Measurements from ENCODE around the gene MTERF4. TPM values are rescaled to one million over a fixed set of nuclear protein-coding genes. Genes with fewer than 3 reads are reported as not detected.
A peak's percentile ranks its signal among the peaks of the same experiment; 100 is the strongest.

The MTERF4 gene
- total and polyA plus RNA-seq, 7 donors: 27.3 to 48.0 (median 32.8) TPM

GRCh38 chr2:241132538-241133435 is 30.7 kb upstream of the MTERF4 start:
- H3K4me3 ChIP-seq: no peak overlapping the region
- no peak for TF ChIP-seq CTCF (IDR thresholded peaks at IDR 0.05)
- WGBS, 3 donors: 87 to 92% (median 88%) methylated on average over 14 of the region's 14 CpGs
- DNase-seq (no peak), ATAC-seq (no peak)
- intact Hi-C loops (cut with DNase I): no loop called here
- no peaks in the 10 kb centered on the region for H3K27me3 ChIP-seq (ENCODE audit: insufficient read depth in 3 of 3, low read length in 2 of 3)
- H3K9me3 ChIP-seq: no peaks in the 10 kb centered on the region
- H3K4me1 ChIP-seq: no peaks in the 10 kb centered on the region
- H3K36me3 ChIP-seq (ENCODE audit: insufficient read depth in 1 of 2, low read depth in 1 of 2): no peaks in the 10 kb centered on the region
- H3K27ac ChIP-seq: no peak overlapping the region

GRCh38 chr2:241131531-241131930 is 29.4 kb upstream of the MTERF4 start:
- DNase-seq (peak in 1 of 2 donors; percentile 29), ATAC-seq (no peak)
- intact Hi-C loops (cut with DNase I): no loop called here
- 88 to 94% (median 92%) methylated on average over 7 of the region's 7 CpGs for WGBS, 3 donors
- Histone ChIP-seq H3K4me1 (no peaks in the 10 kb centered on the region), H3K27me3 (ENCODE audit: insufficient read depth in 3 of 3, low read length in 2 of 3) (no peaks in the 10 kb centered on the region), H3K27ac (no peak overlapping the region), H3K9me3 (no peaks in the 10 kb centered on the region), H3K4me3 (no peak overlapping the region), H3K36me3 (ENCODE audit: insufficient read depth in 1 of 2, low read depth in 1 of 2) (no peaks in the 10 kb centered on the region)
- TF ChIP-seq CTCF (IDR thresholded peaks at IDR 0.05): no peak

- ATAC-seq (no peak), DNase-seq (peak in 1 of 2 donors; percentile 38)
- 91 to 93% (median 92%) methylated on average over 16 of the region's 16 CpGs for WGBS, 3 donors
- H3K36me3 ChIP-seq (ENCODE audit: insufficient read depth in 1 of 2, low read depth in 1 of 2): no peaks in the 10 kb centered on the region
- no peaks in the 10 kb centered on the region for H3K27me3 ChIP-seq (ENCODE audit: insufficient read depth in 3 of 3, low read length in 2 of 3)
- H3K4me3 ChIP-seq: no peak overlapping the region
- no peaks in the 10 kb centered on the region for H3K9me3 ChIP-seq
- intact Hi-C loops (cut with DNase I): no loop called here
- TF ChIP-seq CTCF (IDR thresholded peaks at IDR 0.05): no peak
- H3K4me1 ChIP-seq: no peaks in the 10 kb centered on the region
- no peak overlapping the region for H3K27ac ChIP-seq
Observed at GRCh38 chr2:241130316-241130715, 28.2 kb upstream of the MTERF4 start.

GRCh38 chr2:241129086-241129871 is 27.2 kb upstream of the MTERF4 start:
- Histone ChIP-seq H3K4me3 (no peak overlapping the region), H3K36me3 (ENCODE audit: insufficient read depth in 1 of 2, low read depth in 1 of 2) (no peaks in the 10 kb centered on the region), H3K9me3 (no peaks in the 10 kb centered on the region), H3K4me1 (no peaks in the 10 kb centered on the region), H3K27me3 (ENCODE audit: insufficient read depth in 3 of 3, low read length in 2 of 3) (no peaks in the 10 kb centered on the region), H3K27ac (no peak overlapping the region)
- no peak for TF ChIP-seq CTCF (IDR thresholded peaks at IDR 0.05)
- DNase-seq (peak in 1 of 2 donors; percentile 44), ATAC-seq (no peak)
- intact Hi-C loops (cut with DNase I): no loop called here
- WGBS, 3 donors: 68 to 80% (median 72%) methylated on average over 12 of the region's 12 CpGs
